HEK293 (cell line): ENCODE measurements around the gene NAP1L4.
A peak's percentile ranks its signal among the peaks of the same experiment; 100 is the strongest.

ENCODE experiments used
- ATF2 ChIP-seq: fragments of 450-650 bp; formaldehyde crosslinking; IDR thresholded peaks from 2 replicates; pipeline ENCODE4 v1.5.1; 2016; ENCODE audit warnings: missing biosample characterization, missing genetic modification characterization, low read depth
- HIC1 ChIP-seq: fragments of 450-650 bp; formaldehyde crosslinking; IDR thresholded peaks from 2 replicates; pipeline ENCODE4 v1.5.1; 2016; ENCODE audit warnings: missing biosample characterization, missing genetic modification characterization
- KLF10 ChIP-seq: fragments of 450-650 bp; IDR thresholded peaks from 2 replicates; pipeline ENCODE4 v1.5.1; 2018; ENCODE audit warnings: missing biosample characterization, mild to moderate bottlenecking, missing genetic modification characterization
- KLF9 ChIP-seq: fragments of 450-650 bp; formaldehyde crosslinking; IDR thresholded peaks from 2 replicates; pipeline ENCODE4 v1.5.1; 2016; ENCODE audit warnings: missing biosample characterization, missing genetic modification characterization, low read depth
- PBX3 ChIP-seq: sonication (generic); formaldehyde crosslinking; IDR thresholded peaks from 2 replicates; pipeline ENCODE4 v1.8.1; 2022; ENCODE audit warnings: mild to moderate bottlenecking, moderate library complexity, missing genetic modification reagents
- PRDM1 ChIP-seq: fragments of 450-650 bp; formaldehyde crosslinking; IDR thresholded peaks from 2 replicates; pipeline ENCODE4; 2016; ENCODE audit warnings: missing biosample characterization, missing genetic modification characterization
- SCRT1 ChIP-seq: fragments of 450-650 bp; formaldehyde crosslinking; IDR thresholded peaks from 2 replicates; pipeline ENCODE4 v1.5.1; 2016; ENCODE audit warnings: missing biosample characterization, missing genetic modification characterization, borderline replicate concordance
- SP2 ChIP-seq: fragments of 450-650 bp; formaldehyde crosslinking; IDR thresholded peaks from 2 replicates; pipeline ENCODE4 v1.5.1; 2016; ENCODE audit warnings: missing biosample characterization, missing genetic modification characterization
- ZBTB20 ChIP-seq: fragments of 450-650 bp; formaldehyde crosslinking; IDR thresholded peaks from 2 replicates; pipeline ENCODE4 v1.5.1; 2016; ENCODE audit warnings: missing biosample characterization, missing genetic modification characterization
- ZBTB26 ChIP-seq: fragments of 450-650 bp; formaldehyde crosslinking; optimal IDR thresholded peaks from 2 replicates; pipeline ENCODE3; 2016; ENCODE audit warnings: missing biosample characterization, mild to moderate bottlenecking, missing genetic modification characterization
- ZIC2 ChIP-seq: fragments of 450-650 bp; formaldehyde crosslinking; IDR thresholded peaks from 2 replicates; pipeline ENCODE4 v1.5.1; 2016; ENCODE audit warnings: missing biosample characterization, missing genetic modification characterization
- ZNF140 ChIP-seq: fragments of 450-650 bp; formaldehyde crosslinking; IDR thresholded peaks from 2 replicates; pipeline ENCODE4 v1.5.1; 2016; ENCODE audit warnings: missing biosample characterization, missing genetic modification characterization
- ZNF155 ChIP-seq: fragments of 450-650 bp; formaldehyde crosslinking; IDR thresholded peaks from 2 replicates; pipeline ENCODE4 v1.5.1; 2016; ENCODE audit warnings: missing biosample characterization, missing genetic modification characterization
- ZNF174 ChIP-seq: fragments of 450-650 bp; formaldehyde crosslinking; IDR thresholded peaks from 2 replicates; pipeline ENCODE4 v1.5.0; 2017; ENCODE audit warnings: missing biosample characterization, mild to moderate bottlenecking, missing genetic modification characterization
- ZNF184 ChIP-seq: fragments of 450-650 bp; IDR thresholded peaks from 2 replicates; pipeline ENCODE4 v1.5.1; 2018; ENCODE audit warnings: missing biosample characterization, mild to moderate bottlenecking, missing genetic modification characterization
- ZNF239 ChIP-seq: fragments of 450-650 bp; formaldehyde crosslinking; IDR thresholded peaks from 2 replicates; pipeline ENCODE4 v1.5.1; 2016; ENCODE audit warnings: missing biosample characterization, missing genetic modification characterization
- ZNF280C ChIP-seq: fragments of 450-650 bp; formaldehyde crosslinking; IDR thresholded peaks from 2 replicates; pipeline ENCODE4 v1.5.1; 2016; ENCODE audit warnings: missing biosample characterization, missing genetic modification characterization
- ZNF324 ChIP-seq: fragments of 450-650 bp; formaldehyde crosslinking; IDR thresholded peaks from 2 replicates; pipeline ENCODE4 v1.5.1; 2016; ENCODE audit warnings: missing biosample characterization, missing genetic modification characterization
- ZNF341 ChIP-seq: fragments of 450-650 bp; formaldehyde crosslinking; IDR thresholded peaks from 2 replicates; pipeline ENCODE4; 2016; ENCODE audit warnings: low read depth, missing biosample characterization, missing genetic modification characterization
- ZNF366 ChIP-seq: fragments of 450-650 bp; formaldehyde crosslinking; conservative IDR thresholded peaks from 2 replicates; pipeline ENCODE4 v1.5.1; 2016; ENCODE audit warnings: missing biosample characterization, missing genetic modification characterization
- ZNF544 ChIP-seq: fragments of 450-650 bp; formaldehyde crosslinking; IDR thresholded peaks from 2 replicates; pipeline ENCODE4 v1.5.0; 2017; ENCODE audit warnings: missing biosample characterization, missing genetic modification characterization
- ZNF585B ChIP-seq: fragments of 450-650 bp; formaldehyde crosslinking; IDR thresholded peaks from 2 replicates; pipeline ENCODE4 v1.5.1; 2016; ENCODE audit warnings: missing biosample characterization, missing genetic modification characterization
- ZNF692 ChIP-seq: fragments of 450-650 bp; formaldehyde crosslinking; IDR thresholded peaks from 2 replicates; pipeline ENCODE4 v1.5.1; 2016; ENCODE audit warnings: missing biosample characterization, missing genetic modification characterization
- ZNF792 ChIP-seq: fragments of 450-650 bp; formaldehyde crosslinking; IDR thresholded peaks from 2 replicates; pipeline ENCODE4 v1.5.1; 2016; ENCODE audit warnings: missing biosample characterization, missing genetic modification characterization
- ZNF837 ChIP-seq: fragments of 450-650 bp; formaldehyde crosslinking; IDR thresholded peaks from 2 replicates; pipeline ENCODE4 v1.5.1; 2016; ENCODE audit warnings: missing biosample characterization, missing genetic modification characterization
- ZSCAN5A ChIP-seq: fragments of 450-650 bp; formaldehyde crosslinking; IDR thresholded peaks from 2 replicates; pipeline ENCODE4 v1.5.1; 2016; ENCODE audit warnings: missing biosample characterization, missing genetic modification characterization

NAP1L4 gene

GRCh38 chr11:2901854-2902783 lies 90.0 kb downstream of the NAP1L4 start (continued):
- no peak for TF ChIP-seq SCRT1
- TF ChIP-seq ZBTB26 (tag by site-specific recombination) = peak; percentile 48
- TF ChIP-seq KLF10 (tag by site-specific recombination) = peak; percentile 94
- no peak for TF ChIP-seq ZSCAN5A
- TF ChIP-seq SP2 (tag by site-specific recombination) = peak; percentile 86
- TF ChIP-seq ZNF140 (tag by site-specific recombination) = no peak
- no peak for TF ChIP-seq ZNF837 (tag by site-specific recombination)
- no peak for TF ChIP-seq ZNF692
- TF ChIP-seq ZNF174 (tag by site-specific recombination) = no peak
- TF ChIP-seq PBX3 (CRISPR knock-in tag) = peak; percentile 16; the same call in 1 of the 2 replicates
- no peak for TF ChIP-seq ZNF792 (tag by site-specific recombination)
- no peak for TF ChIP-seq ZNF280C (tag by site-specific recombination)
- peak; percentile 70 for TF ChIP-seq KLF9
- no peak for TF ChIP-seq ZNF155 (tag by site-specific recombination)
- TF ChIP-seq ZIC2 = no peak
- peak; percentile 40; the same call in 1 of the 2 replicates for TF ChIP-seq ZNF366 (tag by site-specific recombination)
- no peak for TF ChIP-seq ZNF585B (tag by site-specific recombination)
- TF ChIP-seq ZNF184 (tag by site-specific recombination) = no peak
- no peak for TF ChIP-seq ZNF324 (tag by site-specific recombination)
- TF ChIP-seq ZNF239 (tag by site-specific recombination) = no peak
- TF ChIP-seq HIC1 = peak; percentile 56
- no peak for TF ChIP-seq PRDM1 (tag by site-specific recombination)
- TF ChIP-seq ZNF341 (tag by site-specific recombination) = peak; percentile 62
- TF ChIP-seq ZBTB20 (tag by site-specific recombination) = no peak; the same call in 1 of the 2 replicates
- TF ChIP-seq ATF2 (tag by site-specific recombination) = no peak
- no peak for TF ChIP-seq ZNF544 (tag by site-specific recombination)
